ENCODE data around the gene ADGRG7.

DNA sequence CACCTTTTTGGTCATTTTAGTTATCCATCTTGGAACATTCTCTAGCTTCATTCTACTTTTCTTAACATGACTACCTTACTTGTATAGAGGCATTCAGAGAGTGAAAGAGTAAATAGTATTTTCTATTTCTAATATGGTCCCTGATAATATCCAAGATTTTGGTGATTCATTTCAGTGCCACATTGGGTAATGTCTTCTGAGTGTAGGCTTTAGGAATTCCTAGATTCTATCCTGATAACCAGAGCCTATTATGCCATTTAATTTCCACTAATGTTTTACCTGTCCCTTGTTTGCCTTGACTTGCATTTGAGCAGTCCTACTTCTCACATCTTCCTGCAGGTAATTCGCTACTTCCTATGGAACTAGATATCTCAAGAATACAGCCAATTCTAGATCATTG is 21.8 kb downstream of the ADGRG7 start:
- TF ChIP-seq, protein P1, sequence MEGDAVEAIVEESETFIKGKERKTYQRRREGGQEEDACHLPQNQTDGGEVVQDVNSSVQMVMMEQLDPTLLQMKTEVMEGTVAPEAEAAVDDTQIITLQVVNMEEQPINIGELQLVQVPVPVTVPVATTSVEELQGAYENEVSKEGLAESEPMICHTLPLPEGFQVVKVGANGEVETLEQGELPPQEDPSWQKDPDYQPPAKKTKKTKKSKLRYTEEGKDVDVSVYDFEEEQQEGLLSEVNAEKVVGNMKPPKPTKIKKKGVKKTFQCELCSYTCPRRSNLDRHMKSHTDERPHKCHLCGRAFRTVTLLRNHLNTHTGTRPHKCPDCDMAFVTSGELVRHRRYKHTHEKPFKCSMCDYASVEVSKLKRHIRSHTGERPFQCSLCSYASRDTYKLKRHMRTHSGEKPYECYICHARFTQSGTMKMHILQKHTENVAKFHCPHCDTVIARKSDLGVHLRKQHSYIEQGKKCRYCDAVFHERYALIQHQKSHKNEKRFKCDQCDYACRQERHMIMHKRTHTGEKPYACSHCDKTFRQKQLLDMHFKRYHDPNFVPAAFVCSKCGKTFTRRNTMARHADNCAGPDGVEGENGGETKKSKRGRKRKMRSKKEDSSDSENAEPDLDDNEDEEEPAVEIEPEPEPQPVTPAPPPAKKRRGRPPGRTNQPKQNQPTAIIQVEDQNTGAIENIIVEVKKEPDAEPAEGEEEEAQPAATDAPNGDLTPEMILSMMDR (IDR thresholded peaks at IDR 0.05) = no peak
- TF ChIP-seq POLR2AphosphoS5 (IDR thresholded peaks at IDR 0.05) (no peak), POLR2A (IDR thresholded peaks at IDR 0.05) (no peak), EP300 (IDR thresholded peaks at IDR 0.05; ENCODE audit: low read depth) (no peak)

Measured in transverse colon (tissue), 4 donors.